HAP-1 (cell line): Measurements from ENCODE around the gene EXOSC3.

Source experiments
- DNase-seq, 2 experiments: peaks; one replicate each; pipeline ENCODE4 v3.0.0-alpha.2; 2016 to 2020; ENCODE audit warnings: low spot score in 2 of 2
- H3K27me3 ChIP-seq: fragments of 250-450 bp; sonication (Bioruptor Pico); 2 replicates; pipeline ENCODE4 v1.5.1; 2020; ENCODE audit warnings: low read depth, mild to moderate bottlenecking, moderate library complexity
- H3K36me3 ChIP-seq: fragments of 250-450 bp; sonication (Bioruptor Pico); replicated peaks from 2 replicates; pipeline ENCODE4 v1.5.1; 2020; ENCODE audit warnings: mild to moderate bottlenecking
- H3K4me1 ChIP-seq: fragments of 250-450 bp; sonication (Bioruptor Pico); 2 replicates; pipeline ENCODE4 v1.5.1; 2020; ENCODE audit warnings: mild to moderate bottlenecking
- H3K4me3 ChIP-seq: fragments of 250-450 bp; sonication (Bioruptor Pico); 2 replicates; pipeline ENCODE4 v1.5.1; 2020; ENCODE audit warnings: mild to moderate bottlenecking, moderate library complexity
- H3K9me3 ChIP-seq: fragments of 250-450 bp; sonication (Bioruptor Pico); 2 replicates; pipeline ENCODE4 v1.5.1; 2020; ENCODE audit warnings: mild to moderate bottlenecking, moderate library complexity
- in situ Hi-C: fragments of 300-500 bp; cut with MboI; formaldehyde crosslinking; loops from 3 replicates; pipeline ENCODE4 v1.14.3; 2020; ENCODE audit warnings: low sequenced_read_pairs, inconsistent platforms, mixed read lengths

The EXOSC3 gene

DNA sequence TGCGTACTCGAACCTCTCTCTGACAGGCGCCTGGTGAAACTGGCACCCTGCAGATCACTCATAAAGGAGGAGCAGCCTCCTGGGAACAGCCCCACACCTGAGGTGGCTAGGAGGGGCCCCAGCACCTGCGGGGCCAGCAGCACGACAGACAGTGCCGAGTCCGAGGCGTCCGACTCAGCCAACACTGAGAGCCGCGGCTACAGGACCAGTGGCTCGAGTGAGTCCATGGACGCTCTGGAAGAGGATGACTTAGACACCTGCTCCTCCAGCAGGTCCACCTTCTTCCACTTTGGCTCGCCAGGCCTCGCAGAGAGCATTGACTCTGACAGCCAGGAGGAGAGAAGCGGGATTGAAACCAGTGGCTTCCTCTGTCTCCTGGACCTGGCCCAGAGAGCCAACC is 44.7 kb downstream of the EXOSC3 start:
- Histone ChIP-seq H3K27me3 (no peaks in the 10 kb centered on the region), H3K9me3 (no peaks in the 10 kb centered on the region), H3K36me3 (no peaks in the 10 kb centered on the region), H3K4me1 (no peaks in the 10 kb centered on the region), H3K4me3 (no peak overlapping the region)
- in situ Hi-C loops, result no loop called here
- no peak for DNase-seq

DNA sequence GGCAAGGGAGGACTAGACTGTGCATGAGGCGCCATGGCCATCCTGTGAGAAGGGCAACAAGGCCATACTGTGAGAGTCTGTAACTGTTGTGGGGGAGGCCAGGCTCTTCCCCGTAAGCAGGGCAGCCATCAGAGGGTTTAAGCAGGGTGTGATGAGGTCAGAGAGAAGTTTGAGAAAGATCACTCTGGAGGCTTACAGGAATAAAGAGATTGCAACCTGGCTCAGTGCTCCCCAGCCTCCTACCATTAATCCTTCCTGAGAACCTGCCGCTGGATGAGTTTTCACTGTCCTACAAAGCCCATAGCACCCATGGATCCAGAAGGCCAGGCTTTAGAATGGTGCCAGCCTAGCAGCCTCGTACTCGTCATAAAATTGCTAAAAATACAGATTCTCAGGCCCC is 45.6 kb downstream of the EXOSC3 start:
- in situ Hi-C loops, result no loop called here
- Histone ChIP-seq H3K36me3 (no peaks in the 10 kb centered on the region), H3K4me3 (no peak overlapping the region), H3K4me1 (no peaks in the 10 kb centered on the region), H3K9me3 (no peaks in the 10 kb centered on the region), H3K27me3 (no peaks in the 10 kb centered on the region)
- no peak for DNase-seq

DNA sequence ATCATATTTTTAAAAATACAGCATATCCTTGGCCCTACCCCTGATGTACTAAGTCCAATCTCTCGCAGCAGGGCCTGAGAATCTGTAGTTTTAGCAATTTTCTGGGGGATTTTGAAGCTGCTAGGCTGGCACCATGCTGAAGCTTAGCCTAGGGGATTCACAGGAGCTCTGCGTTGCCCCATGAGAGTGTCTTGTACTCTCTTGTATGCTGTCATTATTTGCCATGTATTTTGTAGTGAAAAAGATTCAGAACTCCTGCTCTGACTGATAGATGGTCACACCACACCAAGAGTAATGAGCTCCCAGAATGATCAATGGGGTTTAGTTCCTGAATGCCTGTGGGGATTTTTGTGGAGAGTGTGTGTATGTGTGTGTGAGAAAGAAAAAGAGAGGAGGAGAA is 51.9 kb downstream of the EXOSC3 start:
- no peaks in the 10 kb centered on the region for H3K4me1 ChIP-seq
- in situ Hi-C loops, result no loop called here
- no peaks in the 10 kb centered on the region for H3K36me3 ChIP-seq
- no peaks in the 10 kb centered on the region for H3K27me3 ChIP-seq
- no peak overlapping the region for H3K4me3 ChIP-seq
- no peaks in the 10 kb centered on the region for H3K9me3 ChIP-seq
- DNase-seq, result no peak

DNA sequence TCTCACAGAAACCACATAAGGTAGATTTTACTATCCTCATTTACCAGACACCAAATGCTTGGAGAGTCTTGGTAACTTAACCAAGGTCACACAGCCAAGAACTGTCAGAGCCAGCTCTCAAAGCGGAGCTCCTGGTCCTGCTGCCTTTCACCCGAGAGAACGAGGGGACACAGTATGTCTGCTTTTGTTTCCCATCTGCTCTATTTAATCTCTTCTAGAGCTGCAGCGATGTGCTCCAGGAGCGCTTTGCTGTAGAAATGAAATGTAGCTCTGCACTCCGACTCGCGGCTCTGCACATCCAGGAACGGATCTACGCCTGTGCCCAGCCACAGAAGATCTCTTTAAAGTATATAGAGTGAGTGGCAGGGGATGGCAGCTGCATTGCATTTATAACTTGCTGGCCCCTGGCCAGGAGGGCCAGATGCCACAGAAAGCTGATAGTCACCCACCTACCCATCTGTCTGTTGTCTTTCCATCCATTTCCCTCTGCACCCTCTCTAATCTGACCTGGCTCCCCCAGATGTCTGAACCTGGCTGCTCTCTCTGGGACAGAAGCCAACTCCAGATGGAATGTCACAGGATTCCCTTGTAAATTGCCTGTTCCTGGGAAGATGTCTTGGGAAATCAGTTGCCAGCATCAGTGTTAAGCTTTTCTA is 52.6 kb downstream of the EXOSC3 start:
- DNase-seq, result no peak
- in situ Hi-C loops, result no loop called here
- Histone ChIP-seq H3K27me3 (no peaks in the 10 kb centered on the region), H3K9me3 (no peaks in the 10 kb centered on the region), H3K4me3 (no peak overlapping the region), H3K4me1 (no peaks in the 10 kb centered on the region), H3K36me3 (no peaks in the 10 kb centered on the region)

DNA sequence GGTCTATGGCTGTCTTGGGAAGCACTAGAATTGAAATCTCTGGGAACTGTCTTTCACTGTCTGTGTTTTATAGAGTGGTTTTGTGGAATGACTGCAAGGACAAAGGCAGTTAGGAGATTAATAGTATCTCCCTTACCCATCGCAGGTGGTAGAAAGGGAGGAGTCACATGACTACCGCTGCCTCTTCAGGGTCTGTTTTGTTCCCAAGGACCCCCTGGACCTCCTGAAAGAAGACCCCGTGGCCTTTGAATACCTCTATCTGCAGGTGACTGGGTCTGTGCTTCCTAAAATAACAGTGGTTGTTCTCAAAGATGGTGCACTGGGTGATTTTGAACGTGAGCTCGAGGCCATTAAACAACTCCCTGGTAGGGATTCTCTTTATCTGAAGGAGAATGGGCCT is 54.0 kb downstream of the EXOSC3 start:
- Histone ChIP-seq H3K27me3 (no peaks in the 10 kb centered on the region), H3K4me3 (no peak overlapping the region), H3K4me1 (no peaks in the 10 kb centered on the region), H3K36me3 (no peaks in the 10 kb centered on the region), H3K9me3 (no peaks in the 10 kb centered on the region)
- no peak for DNase-seq
- in situ Hi-C loops, result no loop called here

DNA sequence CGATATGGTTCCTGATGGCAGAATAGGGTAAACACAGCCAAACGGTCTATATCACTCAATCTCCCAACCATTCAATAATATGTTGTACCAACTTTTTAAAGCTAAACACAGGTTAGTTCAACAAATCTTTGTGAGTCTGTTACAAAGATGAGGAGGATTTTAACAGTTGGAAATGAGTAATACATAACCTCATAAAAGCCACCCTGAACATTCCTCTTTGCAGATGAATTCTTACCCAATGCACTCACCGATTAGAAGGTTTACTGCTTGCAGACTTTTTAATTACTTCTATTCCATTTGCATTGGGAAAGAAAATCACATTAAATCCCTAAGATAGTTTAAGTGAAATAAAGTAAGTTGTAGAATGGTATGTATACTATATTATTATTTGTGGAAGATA is 54.6 kb downstream of the EXOSC3 start:
- in situ Hi-C loops, result no loop called here
- Histone ChIP-seq H3K36me3 (no peaks in the 10 kb centered on the region), H3K4me3 (no peak overlapping the region), H3K9me3 (no peaks in the 10 kb centered on the region), H3K27me3 (no peaks in the 10 kb centered on the region), H3K4me1 (no peaks in the 10 kb centered on the region)
- no peak for DNase-seq
